Motor neuron (in vitro differentiated cells): ENCODE results near the gene ADGRL2. TPM values are rescaled to one million over a fixed set of nuclear protein-coding genes. Genes with fewer than 3 reads are reported as not detected.
A peak's percentile ranks its signal among the peaks of the same experiment; 100 is the strongest.

Experiments used
- ATAC-seq, 8 experiments: fragments of 200-7000 bp; cut with Tn5 transposase; replicated peaks in 6 of 8; 2 replicates each; pipeline ENCODE4 v1.8.0; 2021; ENCODE audit warnings: mild to moderate bottlenecking in 8 of 8, moderate library complexity in 8 of 8
- H3K27ac ChIP-seq, 2 donors: fragments of 250-450 bp; sonication (Bioruptor Pico); 2 replicates each; pipeline ENCODE4 v1.9.0; 2021; ENCODE audit warnings: antibody characterized with exemption in 2 of 2, mild to moderate bottlenecking in 2 of 2, moderate library complexity in 1 of 2
- H3K4me1 ChIP-seq, 2 donors: fragments of 250-450 bp; sonication (Bioruptor Pico); replicated peaks in 1 of 2; 2 replicates each; pipeline ENCODE4 v1.6.1; 2021; ENCODE audit warnings: antibody characterized with exemption in 2 of 2, mild to moderate bottlenecking in 2 of 2, moderate library complexity in 1 of 2
- H3K4me3 ChIP-seq, 5 donors: fragments of 250-450 bp; sonication (Bioruptor Pico); 2 replicates each; pipeline ENCODE4 v1.9.0; 2021; ENCODE audit warnings: antibody characterized with exemption in 5 of 5, mild to moderate bottlenecking in 5 of 5, moderate library complexity in 4 of 5
- WGBS, 10 experiments: fragments of 450-650 bp; shearing (Covaris generic); methylation state at CpG; one replicate each; pipeline ENCODE4 v1.0.0; 2022; 5-methylcytosine and 5-hydroxymethylcytosine counted together
- in situ Hi-C, 9 experiments: fragments of 400-800 bp; cut with MboI; loops; one replicate each; pipeline ENCODE4 v1.15.0; 2021; ENCODE audit warnings: low sequenced_read_pairs in 9 of 9, low pct_unique_long_range_greater_than_20kb in 2 of 9; ENCODE audit not compliant: unreplicated experiment in 9 of 9
- total RNA-seq, 8 experiments: library from RNA; unstranded; fragments of 300-600 nt; gene quantifications; 2 replicates each; pipeline versions ENCODE4 v1.2.3 to v1.2.4, GENCODE V29; 2022

Gene ADGRL2
- total RNA-seq, 8 experiments from 2014 or later = 10.4 to 255 (median 94.3) TPM

- in situ Hi-C loops = no loop called here
- 52 to 100% (median 85%) methylated on average over 1 to 3 of the region's 3 CpGs; no CpG with 5 or more reads in 2 of the 10 experiments for WGBS, 10 experiments
- no peak for ATAC-seq
- Histone ChIP-seq H3K4me3 (no peak overlapping the region), H3K4me1 (peaks cover 0 to 9% of the 10 kb centered on the region in 2 donors), H3K27ac (no peak overlapping the region)
Measured at GRCh38 chr1:81912383-81912782, 111.6 kb downstream of the ADGRL2 start.

- WGBS, 10 experiments = 18 to 100% (median 92%) methylated on average over 2 to 3 of the region's 3 CpGs
- in situ Hi-C loops = no loop called here
- no peak for ATAC-seq
- Histone ChIP-seq H3K27ac (no peak overlapping the region), H3K4me1 (peaks cover 17 to 25% of the 10 kb centered on the region in 2 donors), H3K4me3 (no peak overlapping the region)
Measured at GRCh38 chr1:81915937-81916336, 115.2 kb downstream of the ADGRL2 start.

GRCh38 chr1:81920245-81920740 lies 119.6 kb downstream of the ADGRL2 start:
- Histone ChIP-seq H3K4me3 (peak overlapping the region in 3 of 5 donors; percentile 2 to 25 (median 20)), H3K27ac (no peak overlapping the region), H3K4me1 (peaks cover 21 to 30% of the 10 kb centered on the region in 2 donors)
- 0 to 95% (median 12%) methylated on average over 1 to 6 of the region's 6 CpGs for WGBS, 10 experiments
- in situ Hi-C loops = no loop called here
- ATAC-seq = peak in 5 of 8 experiments; percentile 97 to 98 (median 98)

- in situ Hi-C loops = no loop called here
- WGBS, 10 experiments = 0 to 55% (median 22%) methylated on average over 1 to 2 of the region's 2 CpGs
- H3K4me3 ChIP-seq = peak overlapping the region in 1 of 5 donors; percentile 25
- no peak overlapping the region for H3K27ac ChIP-seq
- ATAC-seq = no peak
- peaks cover 21 to 24% of the 10 kb centered on the region in 2 donors for H3K4me1 ChIP-seq
Measured at GRCh38 chr1:81920886-81921285, 120.2 kb downstream of the ADGRL2 start.

- in situ Hi-C loops = no loop called here
- Histone ChIP-seq H3K27ac (no peak overlapping the region), H3K4me1 (peaks cover 21% of the 10 kb centered on the region in 2 donors), H3K4me3 (no peak overlapping the region)
- 40 to 79% (median 52%) methylated on average over 1 to 4 of the region's 4 CpGs for WGBS, 10 experiments
- ATAC-seq = no peak
Measured at GRCh38 chr1:81921344-81921743, 120.6 kb downstream of the ADGRL2 start.

GRCh38 chr1:81921851-81922462 lies 121.2 kb downstream of the ADGRL2 start:
- peaks cover 21 to 23% of the 10 kb centered on the region in 2 donors for H3K4me1 ChIP-seq
- no peak overlapping the region for H3K4me3 ChIP-seq
- in situ Hi-C loops = no loop called here
- WGBS, 10 experiments = 32 to 100% (median 83%) methylated on average over 2 to 5 of the region's 5 CpGs
- no peak for ATAC-seq
- no peak overlapping the region for H3K27ac ChIP-seq

GRCh38 chr1:81922955-81923354 lies 122.2 kb downstream of the ADGRL2 start:
- in situ Hi-C loops = no loop called here
- Histone ChIP-seq H3K4me1 (peaks cover 17 to 21% of the 10 kb centered on the region in 2 donors), H3K4me3 (no peak overlapping the region), H3K27ac (no peak overlapping the region)
- WGBS, 10 experiments = 0 to 100% (median 55%) methylated on average over 1 to 2 of the region's 2 CpGs; no CpG with 5 or more reads in 1 of the 10 experiments
- ATAC-seq = no peak

GRCh38 chr1:81929106-81929505 lies 128.4 kb downstream of the ADGRL2 start:
- 78 to 100% (median 96%) methylated on average over 1 to 4 of the region's 4 CpGs for WGBS, 10 experiments
- H3K27ac ChIP-seq = no peak overlapping the region
- in situ Hi-C loops = no loop called here
- peaks cover 0 to 5% of the 10 kb centered on the region in 2 donors for H3K4me1 ChIP-seq
- no peak for ATAC-seq
- H3K4me3 ChIP-seq = no peak overlapping the region

- WGBS, 10 experiments = 0 to 89% (median 71%) methylated on average over 1 to 2 of the region's 2 CpGs; no CpG with 5 or more reads in 1 of the 10 experiments
- ATAC-seq = no peak
- H3K4me3 ChIP-seq = no peak overlapping the region
- peaks cover under 1 to 3% of the 10 kb centered on the region in 2 donors for H3K4me1 ChIP-seq
- in situ Hi-C loops = no loop called here
- H3K27ac ChIP-seq = no peak overlapping the region
Measured at GRCh38 chr1:81936853-81937252, 136.1 kb downstream of the ADGRL2 start.

GRCh38 chr1:81937791-81938450 lies 137.2 kb downstream of the ADGRL2 start:
- peak in 2 of 8 experiments; percentile 11 to 26 for ATAC-seq
- in situ Hi-C loops = no loop called here
- H3K4me1 ChIP-seq = peaks cover 3% of the 10 kb centered on the region in 2 donors
- no peak overlapping the region for H3K4me3 ChIP-seq
- WGBS, 10 experiments = 67 to 100% (median 95%) methylated on average over 1 to 2 of the region's 2 CpGs; no CpG with 5 or more reads in 1 of the 10 experiments
- no peak overlapping the region for H3K27ac ChIP-seq

- in situ Hi-C loops = no loop called here
- WGBS, 10 experiments = 18 to 96% (median 45%) methylated on average over 1 to 2 of the region's 2 CpGs; no CpG with 5 or more reads in 1 of the 10 experiments
- Histone ChIP-seq H3K4me3 (no peak overlapping the region), H3K4me1 (peaks cover 9 to 20% of the 10 kb centered on the region in 2 donors), H3K27ac (no peak overlapping the region)
- ATAC-seq = peak in 2 of 8 experiments; percentile 26 to 34
Measured at GRCh38 chr1:81948495-81948894, 147.8 kb downstream of the ADGRL2 start.

GRCh38 chr1:81949421-81949820 lies 148.7 kb downstream of the ADGRL2 start:
- WGBS, 10 experiments = 33 to 100% (median 79%) methylated on average over 1 to 4 of the region's 4 CpGs
- peaks cover 6 to 20% of the 10 kb centered on the region in 2 donors for H3K4me1 ChIP-seq
- no peak overlapping the region for H3K27ac ChIP-seq
- in situ Hi-C loops = no loop called here
- no peak overlapping the region for H3K4me3 ChIP-seq
- no peak for ATAC-seq

GRCh38 chr1:81950037-81950436 lies 149.3 kb downstream of the ADGRL2 start:
- no peak for ATAC-seq
- H3K27ac ChIP-seq = no peak overlapping the region

More at GRCh38 chr1:81950037-81950436, 149.3 kb downstream of the ADGRL2 start:
- in situ Hi-C loops = no loop called here
- Histone ChIP-seq H3K4me3 (no peak overlapping the region), H3K4me1 (peaks cover 6 to 24% of the 10 kb centered on the region in 2 donors)
